Measurements from ENCODE around the gene AGAP6.
"Not testable (repeated sequence)": the region's sequence is repeated elsewhere in the genome, so short reads cannot be mapped to it uniquely, and the experiment has no call there.

Gene AGAP6

DNA sequence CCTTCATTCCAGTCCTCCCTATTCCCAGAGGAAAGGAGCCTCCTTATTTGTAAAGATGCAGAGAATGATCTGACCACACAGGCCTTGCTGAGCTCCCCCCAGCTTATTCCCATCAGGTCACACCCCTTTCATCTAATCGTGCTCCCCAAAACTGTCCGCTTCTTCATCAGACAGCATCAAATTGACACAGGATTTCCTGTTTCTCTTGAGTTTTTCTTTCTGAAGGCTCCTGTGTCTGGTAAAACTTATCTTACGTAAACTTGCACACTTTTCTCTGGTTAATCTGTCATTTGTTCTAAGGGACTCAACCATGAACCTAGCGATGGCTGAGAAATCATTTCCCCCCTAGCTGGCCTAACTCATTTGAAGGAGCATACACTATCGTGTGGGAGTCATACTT, 59.4 kb downstream of the AGAP6 start:
- not testable (repeated sequence) for H3K18ac ChIP-seq (ENCODE audit: low read length); H3K36me3 ChIP-seq (replicated peaks in 1 of 2; ENCODE audit: control insufficient read depth in 2 of 2, insufficient read depth in 2 of 2, low read length in 2 of 2); H3K27me3 ChIP-seq (ENCODE audit: control insufficient read depth in 3 of 3, insufficient read depth in 3 of 3, low read depth in 1 of 3, low read length in 3 of 3); H3K23ac ChIP-seq (ENCODE audit: low read depth, low read length, poor library complexity); H2BK12ac ChIP-seq (ENCODE audit: low read length); H4K91ac ChIP-seq (ENCODE audit: low read depth, low read length, poor library complexity); H2BK5ac ChIP-seq (ENCODE audit: low read length); H3K27ac ChIP-seq (replicated peaks; ENCODE audit: low read length); H2BK15ac ChIP-seq (ENCODE audit: low read length); H3K14ac ChIP-seq (ENCODE audit: low read length); H4K8ac ChIP-seq (ENCODE audit: low read depth, low read length); H3K9ac ChIP-seq (ENCODE audit: low read depth, low read length, poor library complexity); H2AK5ac ChIP-seq (ENCODE audit: low read depth, low read length); H3K4ac ChIP-seq (ENCODE audit: low read length); H3K79me1 ChIP-seq (ENCODE audit: low read depth, low read length); H3K4me3 ChIP-seq (ENCODE audit: low read length in 2 of 2); H2BK120ac ChIP-seq (ENCODE audit: low read depth, low read length); H3K4me1 ChIP-seq (ENCODE audit: control insufficient read depth in 2 of 2, insufficient read depth in 1 of 2, low read depth in 1 of 2, low read length in 2 of 2); H2AFZ ChIP-seq (ENCODE audit: low read length); H3K4me2 ChIP-seq (ENCODE audit: insufficient read depth, low read length, poor library complexity, severe bottlenecking); H3K9me3 ChIP-seq (replicated peaks in 1 of 2; ENCODE audit: control insufficient read depth in 2 of 2, insufficient read depth in 1 of 2, low read depth in 1 of 2, low read length in 2 of 2); DNase-seq (ENCODE audit: low spot score)
- no CpG with 5 or more reads among the region's 5 CpGs for WGBS, 2 donors (ENCODE audit: extremely low coverage in 2 of 2, insufficient read length in 2 of 2, insufficient replicate concordance in 1 of 2)

DNA sequence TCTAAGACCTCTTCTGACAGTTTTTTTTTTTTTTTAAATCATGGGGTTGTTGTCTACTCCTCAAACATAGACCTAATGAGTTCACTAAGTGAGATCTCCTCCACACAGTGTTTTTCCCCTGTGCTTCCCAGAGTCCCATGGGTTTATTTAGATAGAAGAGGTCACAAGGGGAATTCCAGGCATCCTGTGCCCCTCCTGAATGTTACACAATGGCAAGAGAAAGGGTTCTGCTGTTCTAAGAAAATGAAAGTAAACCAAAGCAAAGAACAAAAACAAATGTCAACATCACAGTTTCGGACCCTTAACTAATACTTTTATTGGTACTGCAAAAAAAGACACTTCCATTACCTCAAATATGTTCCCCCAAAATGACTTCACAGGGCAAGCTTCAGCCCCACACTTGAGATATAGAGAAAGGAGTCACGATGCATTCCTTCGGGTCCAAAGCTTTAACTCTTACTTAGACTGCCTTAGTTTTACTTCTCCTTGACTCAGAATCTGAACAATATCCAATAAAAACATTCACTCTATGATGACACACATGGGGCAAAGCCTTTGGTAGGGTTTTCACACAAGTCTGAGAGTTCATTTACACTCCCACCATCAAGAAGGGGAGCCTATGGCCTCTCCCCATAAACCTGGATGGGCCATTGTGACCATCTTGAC, 63.9 kb downstream of the AGAP6 start:
- not testable (repeated sequence) for H2BK120ac ChIP-seq (ENCODE audit: low read depth, low read length); H2AK5ac ChIP-seq (ENCODE audit: low read depth, low read length); H3K79me1 ChIP-seq (ENCODE audit: low read depth, low read length); H4K91ac ChIP-seq (ENCODE audit: low read depth, low read length, poor library complexity); H2BK5ac ChIP-seq (ENCODE audit: low read length); H3K36me3 ChIP-seq (replicated peaks in 1 of 2; ENCODE audit: control insufficient read depth in 2 of 2, insufficient read depth in 2 of 2, low read length in 2 of 2); H2BK15ac ChIP-seq (ENCODE audit: low read length); H3K18ac ChIP-seq (ENCODE audit: low read length); H3K4ac ChIP-seq (ENCODE audit: low read length); H3K4me3 ChIP-seq (ENCODE audit: low read length in 2 of 2); H3K27ac ChIP-seq (replicated peaks; ENCODE audit: low read length); H2BK12ac ChIP-seq (ENCODE audit: low read length); H4K8ac ChIP-seq (ENCODE audit: low read depth, low read length); H3K9ac ChIP-seq (ENCODE audit: low read depth, low read length, poor library complexity); H3K27me3 ChIP-seq (ENCODE audit: control insufficient read depth in 3 of 3, insufficient read depth in 3 of 3, low read depth in 1 of 3, low read length in 3 of 3); H3K4me2 ChIP-seq (ENCODE audit: insufficient read depth, low read length, poor library complexity, severe bottlenecking); H3K9me3 ChIP-seq (replicated peaks in 1 of 2; ENCODE audit: control insufficient read depth in 2 of 2, insufficient read depth in 1 of 2, low read depth in 1 of 2, low read length in 2 of 2); H3K4me1 ChIP-seq (ENCODE audit: control insufficient read depth in 2 of 2, insufficient read depth in 1 of 2, low read depth in 1 of 2, low read length in 2 of 2); H2AFZ ChIP-seq (ENCODE audit: low read length); H3K23ac ChIP-seq (ENCODE audit: low read depth, low read length, poor library complexity); DNase-seq (ENCODE audit: low spot score); H3K14ac ChIP-seq (ENCODE audit: low read length)
- no CpG with 5 or more reads among the region's 3 CpGs for WGBS, 2 donors (ENCODE audit: extremely low coverage in 2 of 2, insufficient read length in 2 of 2, insufficient replicate concordance in 1 of 2)

DNA sequence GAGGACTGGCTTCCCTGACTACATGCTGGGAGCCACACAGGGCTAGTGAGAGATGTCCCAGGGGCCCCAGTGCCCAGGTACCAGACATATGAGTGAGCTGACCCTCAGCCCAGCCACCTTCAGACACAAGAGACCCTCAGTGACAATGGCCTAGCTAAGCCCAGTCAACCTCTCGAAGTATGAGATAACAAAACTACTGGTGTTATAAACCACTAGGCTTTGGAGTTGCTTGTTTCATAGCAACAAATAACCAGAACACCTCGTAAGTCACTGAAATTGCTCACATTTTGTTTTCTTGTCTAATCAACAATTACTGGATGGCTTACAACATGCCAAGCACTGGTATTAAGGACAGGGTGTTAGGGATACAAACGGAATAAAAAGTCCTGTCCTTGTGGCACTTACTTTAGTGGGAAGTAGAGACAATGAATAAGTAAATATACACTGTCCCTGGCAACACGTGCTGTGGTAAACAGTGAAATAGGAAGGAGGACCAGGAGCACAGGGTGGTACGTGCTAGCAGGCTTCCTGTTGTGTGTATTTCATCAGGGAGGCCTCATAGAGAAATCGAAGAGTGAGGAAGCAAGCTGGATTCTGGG, 64.7 kb downstream of the AGAP6 start:
- DNase-seq (ENCODE audit: low spot score) = not testable (repeated sequence)
- WGBS, 2 donors (ENCODE audit: extremely low coverage in 2 of 2, insufficient read length in 2 of 2, insufficient replicate concordance in 1 of 2) = no CpG with 5 or more reads among the region's 6 CpGs

DNA sequence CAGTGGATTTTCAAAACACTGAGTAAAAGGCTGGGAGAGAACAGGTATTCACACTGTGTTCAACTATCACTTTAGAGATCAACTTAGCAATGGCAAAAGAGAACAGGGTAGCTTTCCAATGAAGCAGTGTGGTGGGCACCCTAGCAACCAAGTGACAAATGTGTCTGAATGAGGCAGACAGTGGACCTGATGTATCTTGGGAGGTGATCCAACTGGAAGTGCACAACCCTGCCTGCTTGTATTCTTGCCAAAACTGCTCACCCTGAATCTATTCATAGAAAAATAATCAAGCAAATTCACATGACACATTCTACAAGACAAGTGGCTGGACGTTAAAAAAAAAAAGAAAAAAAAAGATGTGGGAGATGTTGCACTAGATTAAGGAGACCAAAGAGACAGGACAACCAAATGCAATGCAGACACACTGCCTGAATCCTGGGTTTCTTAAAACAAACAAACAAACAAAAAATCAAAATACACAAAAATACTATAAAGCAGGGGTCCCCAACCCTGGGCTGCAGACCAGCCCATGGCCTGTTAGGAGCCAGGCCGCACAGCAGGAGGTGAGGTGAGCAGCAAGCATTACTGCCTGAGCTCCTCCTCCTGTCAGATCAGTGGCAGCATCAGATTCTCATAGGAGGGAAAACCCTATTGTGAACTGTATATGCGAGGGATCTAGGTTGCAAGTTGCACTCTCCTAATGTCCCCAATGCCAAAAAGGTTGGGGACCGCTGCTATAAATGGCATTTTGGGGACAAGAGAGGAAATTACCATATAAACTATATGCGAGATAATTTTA, 67.5 kb downstream of the AGAP6 start:
- not testable (repeated sequence) for H3K9me3 ChIP-seq (replicated peaks in 1 of 2; ENCODE audit: control insufficient read depth in 2 of 2, insufficient read depth in 1 of 2, low read depth in 1 of 2, low read length in 2 of 2); H4K8ac ChIP-seq (ENCODE audit: low read depth, low read length); H2BK12ac ChIP-seq (ENCODE audit: low read length); H3K27me3 ChIP-seq (ENCODE audit: control insufficient read depth in 3 of 3, insufficient read depth in 3 of 3, low read depth in 1 of 3, low read length in 3 of 3); H4K91ac ChIP-seq (ENCODE audit: low read depth, low read length, poor library complexity); H3K4ac ChIP-seq (ENCODE audit: low read length); H3K23ac ChIP-seq (ENCODE audit: low read depth, low read length, poor library complexity); H3K4me2 ChIP-seq (ENCODE audit: insufficient read depth, low read length, poor library complexity, severe bottlenecking); H3K14ac ChIP-seq (ENCODE audit: low read length); H3K4me1 ChIP-seq (ENCODE audit: control insufficient read depth in 2 of 2, insufficient read depth in 1 of 2, low read depth in 1 of 2, low read length in 2 of 2); H2AFZ ChIP-seq (ENCODE audit: low read length); H3K27ac ChIP-seq (replicated peaks; ENCODE audit: low read length); DNase-seq (ENCODE audit: low spot score); H3K9ac ChIP-seq (ENCODE audit: low read depth, low read length, poor library complexity); H3K36me3 ChIP-seq (replicated peaks in 1 of 2; ENCODE audit: control insufficient read depth in 2 of 2, insufficient read depth in 2 of 2, low read length in 2 of 2); H2BK120ac ChIP-seq (ENCODE audit: low read depth, low read length); H2BK15ac ChIP-seq (ENCODE audit: low read length); H3K79me1 ChIP-seq (ENCODE audit: low read depth, low read length); H3K4me3 ChIP-seq (ENCODE audit: low read length in 2 of 2); H3K18ac ChIP-seq (ENCODE audit: low read length); H2BK5ac ChIP-seq (ENCODE audit: low read length); H2AK5ac ChIP-seq (ENCODE audit: low read depth, low read length)
- no CpG with 5 or more reads among the region's 5 CpGs for WGBS, 2 donors (ENCODE audit: extremely low coverage in 2 of 2, insufficient read length in 2 of 2, insufficient replicate concordance in 1 of 2)

More for the DNA sequence above, 64.7 kb downstream of the AGAP6 start:
- H3K36me3 ChIP-seq (replicated peaks in 1 of 2; ENCODE audit: control insufficient read depth in 2 of 2, insufficient read depth in 2 of 2, low read length in 2 of 2); H3K4me1 ChIP-seq (ENCODE audit: control insufficient read depth in 2 of 2, insufficient read depth in 1 of 2, low read depth in 1 of 2, low read length in 2 of 2); H2BK5ac ChIP-seq (ENCODE audit: low read length); H2AK5ac ChIP-seq (ENCODE audit: low read depth, low read length); H4K8ac ChIP-seq (ENCODE audit: low read depth, low read length); H3K4me3 ChIP-seq (ENCODE audit: low read length in 2 of 2); H3K23ac ChIP-seq (ENCODE audit: low read depth, low read length, poor library complexity); H2BK15ac ChIP-seq (ENCODE audit: low read length); H3K9me3 ChIP-seq (replicated peaks in 1 of 2; ENCODE audit: control insufficient read depth in 2 of 2, insufficient read depth in 1 of 2, low read depth in 1 of 2, low read length in 2 of 2); H3K14ac ChIP-seq (ENCODE audit: low read length); H3K4me2 ChIP-seq (ENCODE audit: insufficient read depth, low read length, poor library complexity, severe bottlenecking); H3K4ac ChIP-seq (ENCODE audit: low read length); H3K79me1 ChIP-seq (ENCODE audit: low read depth, low read length); H3K18ac ChIP-seq (ENCODE audit: low read length); H3K9ac ChIP-seq (ENCODE audit: low read depth, low read length, poor library complexity); H2BK12ac ChIP-seq (ENCODE audit: low read length); H3K27me3 ChIP-seq (ENCODE audit: control insufficient read depth in 3 of 3, insufficient read depth in 3 of 3, low read depth in 1 of 3, low read length in 3 of 3); H4K91ac ChIP-seq (ENCODE audit: low read depth, low read length, poor library complexity); H2BK120ac ChIP-seq (ENCODE audit: low read depth, low read length); H3K27ac ChIP-seq (replicated peaks; ENCODE audit: low read length); H2AFZ ChIP-seq (ENCODE audit: low read length): not testable (repeated sequence)

All from neuronal stem cell (in vitro differentiated cells).